GM21447 (cell line): ENCODE data around the gene GNA14.
A peak's percentile ranks its signal among the peaks of the same experiment; 100 is the strongest.
"Not testable (repeated sequence)": the region's sequence is repeated elsewhere in the genome, so short reads cannot be mapped to it uniquely, and the experiment has no call there.

Experiments used
- ATAC-seq: cut with Tn5 transposase; IDR thresholded peaks from one replicate; pipeline ENCODE4 v1.9.1; 2021; ENCODE audit not compliant: unreplicated experiment

Gene GNA14

GRCh38 chr9:77497322-77498198 lies 150.6 kb downstream of the GNA14 start:
- no peak for ATAC-seq

- ATAC-seq: no peak
These were observed 152.1 kb downstream of the GNA14 start for GRCh38 chr9:77495834-77496671.

- not testable (repeated sequence) for ATAC-seq
These were observed 157.8 kb downstream of the GNA14 start for GRCh38 chr9:77490279-77490678.

- not testable (repeated sequence) for ATAC-seq
These were observed 158.5 kb downstream of the GNA14 start for GRCh38 chr9:77489405-77490163.

GRCh38 chr9:77488439-77489126 lies 159.5 kb downstream of the GNA14 start:
- peak; percentile 63 for ATAC-seq

GRCh38 chr9:77486968-77487367 lies 161.2 kb downstream of the GNA14 start:
- ATAC-seq: no peak

GRCh38 chr9:77486463-77486862 lies 161.7 kb downstream of the GNA14 start:
- ATAC-seq: no peak

GRCh38 chr9:77475641-77476473 lies 172.3 kb downstream of the GNA14 start:
- ATAC-seq: peak; percentile 99

GRCh38 chr9:77474936-77475335 lies 173.2 kb downstream of the GNA14 start:
- no peak for ATAC-seq

GRCh38 chr9:77472646-77473045 lies 175.5 kb downstream of the GNA14 start:
- ATAC-seq: no peak

- no peak for ATAC-seq
These were observed 176.6 kb downstream of the GNA14 start for GRCh38 chr9:77471572-77471971.

GRCh38 chr9:77469515-77470231 lies 178.4 kb downstream of the GNA14 start:
- ATAC-seq: no peak

GRCh38 chr9:77464661-77465060 lies 183.5 kb downstream of the GNA14 start:
- ATAC-seq: no peak

GRCh38 chr9:77463151-77463550 lies 185.0 kb downstream of the GNA14 start:
- no peak for ATAC-seq

GRCh38 chr9:77462066-77462465 lies 186.1 kb downstream of the GNA14 start:
- ATAC-seq: no peak

- no peak for ATAC-seq
These were observed 187.2 kb downstream of the GNA14 start for GRCh38 chr9:77460938-77461337.

GRCh38 chr9:77457916-77458592 lies 190.1 kb downstream of the GNA14 start:
- ATAC-seq: peak; percentile 80

GRCh38 chr9:77456829-77457437 lies 191.2 kb downstream of the GNA14 start:
- peak; percentile 73 for ATAC-seq
